AG08396 (cell line): ENCODE results near the gene WDR18.
A peak's percentile ranks its signal among the peaks of the same experiment; 100 is the strongest.

Experiments used
- DNase-seq: peaks from one replicate; pipeline ENCODE4 v3.0.0; 2012; ENCODE audit warnings: low spot score, mixed read lengths

WDR18 gene

DNA sequence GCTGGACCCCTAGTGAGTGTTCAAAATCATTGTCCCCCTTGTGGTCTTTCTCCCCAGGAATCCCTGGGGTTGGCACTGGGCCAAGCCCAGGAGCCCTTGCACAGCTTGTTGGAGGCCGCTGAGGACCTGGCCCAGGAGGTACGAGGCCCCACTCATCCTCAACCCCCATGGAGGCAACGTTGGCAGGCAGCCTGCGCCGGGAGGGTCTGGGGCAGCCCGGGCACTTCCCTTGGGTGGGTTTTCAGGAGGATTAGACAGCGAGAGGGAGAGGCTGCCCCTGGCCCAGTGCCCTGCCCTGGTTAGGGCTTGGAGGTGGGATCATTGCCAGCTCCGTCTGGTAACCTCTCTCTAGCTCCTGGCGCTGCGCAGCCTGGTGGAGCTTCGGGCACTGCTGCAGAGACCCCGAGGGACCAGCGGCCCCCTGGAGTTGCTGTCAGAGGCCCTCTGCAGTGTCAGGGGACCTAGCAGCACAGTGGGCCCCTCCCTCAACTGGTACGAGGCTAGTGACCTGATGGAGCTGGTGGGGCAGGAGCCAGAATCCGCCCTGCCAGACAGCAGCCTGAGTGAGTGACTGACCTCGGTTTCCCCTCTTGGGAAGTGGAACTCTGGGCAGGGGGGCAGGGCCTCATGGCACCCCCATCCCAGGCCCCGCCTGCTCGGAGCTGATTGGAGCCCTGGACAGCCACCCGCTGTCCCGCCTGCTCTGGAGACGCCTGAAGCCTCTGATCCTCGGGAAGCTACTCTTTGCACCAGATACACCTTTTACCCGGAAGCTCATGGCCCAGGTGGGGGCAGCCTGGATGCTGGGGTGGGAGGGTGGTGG lies 58.8 kb downstream of the WDR18 start:
- DNase-seq: peak; percentile 66
